Measurements from ENCODE around the gene PTPN23.

Gene PTPN23

DNA sequence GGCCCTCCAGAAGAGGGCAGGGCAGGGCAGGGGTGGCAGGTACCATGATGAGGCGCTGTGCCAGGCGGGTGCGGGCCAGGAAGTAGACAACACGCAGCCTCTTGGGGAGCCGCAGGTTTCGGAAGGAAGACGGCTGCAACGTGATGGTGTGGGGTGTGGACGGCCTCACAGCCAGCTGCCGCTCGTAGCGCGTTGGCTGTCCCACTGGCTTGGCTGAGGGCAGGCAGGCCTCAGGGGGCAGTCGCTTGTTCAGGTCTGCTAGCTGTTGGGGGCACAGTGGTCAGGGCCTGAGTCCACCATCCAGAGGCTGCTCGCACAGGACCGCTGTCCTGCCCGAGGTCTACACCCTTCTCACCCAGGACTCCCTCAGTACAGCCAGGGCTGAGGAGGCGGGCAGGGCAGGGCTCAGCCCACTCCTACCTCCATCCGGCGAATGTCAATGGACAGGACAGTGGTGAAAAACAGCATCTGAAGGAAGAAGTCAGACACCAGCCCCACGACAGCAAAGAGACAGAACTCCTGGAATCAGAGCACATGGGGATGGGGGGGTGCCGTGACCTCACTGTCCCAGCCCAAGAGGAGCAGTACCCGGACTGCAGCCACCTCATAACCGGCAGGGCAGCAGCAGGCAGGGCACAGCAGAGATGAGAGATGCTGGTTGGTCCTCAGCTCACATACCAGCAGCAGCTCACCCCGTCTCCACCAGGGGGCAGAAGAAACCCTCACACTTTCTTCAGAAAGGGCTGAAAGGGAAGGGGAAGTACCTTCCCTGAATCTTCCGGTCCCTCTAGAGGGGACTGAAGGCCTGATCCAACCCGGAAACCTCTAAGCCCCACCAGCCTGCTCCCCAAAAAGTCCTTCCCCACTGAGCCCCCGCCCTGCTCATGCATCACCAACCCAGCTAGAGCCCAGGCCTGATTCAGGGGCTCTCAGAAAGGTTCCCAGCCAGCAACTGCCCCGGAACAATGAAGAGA, 40.0 kb downstream of the PTPN23 start:
- no peaks in the 10 kb centered on the region for H3K9me3 Mint-ChIP-seq
- peaks cover 14% of the 10 kb centered on the region for H3K36me3 Mint-ChIP-seq (ENCODE audit: insufficient read depth)
- peaks cover 12% of the 10 kb centered on the region for H3K4me1 Mint-ChIP-seq
- H3K27ac Mint-ChIP-seq (ENCODE audit: low read depth) = peak overlapping the region; percentile 83
- peak; percentile 94 for ATAC-seq (replicated peaks; ENCODE audit: extremely low read depth, poor library complexity, severe bottlenecking)
- peak; percentile 85 to 88 for DNase-seq (ENCODE audit: low spot score in 2 of 2)
- H3K27me3 Mint-ChIP-seq = no peaks in the 10 kb centered on the region
- peak overlapping the region; percentile 57 for H3K4me3 Mint-ChIP-seq

- ATAC-seq (replicated peaks; ENCODE audit: extremely low read depth, poor library complexity, severe bottlenecking) (no peak), DNase-seq (ENCODE audit: low spot score in 2 of 2) (no peak)
- Mint-ChIP-seq H3K4me3 (no peak overlapping the region), H3K4me1 (peaks cover 12% of the 10 kb centered on the region), H3K9me3 (no peaks in the 10 kb centered on the region), H3K36me3 (ENCODE audit: insufficient read depth) (peaks cover 10% of the 10 kb centered on the region), H3K27ac (ENCODE audit: low read depth) (peak overlapping the region; percentile 83), H3K27me3 (no peaks in the 10 kb centered on the region)
These were observed 41.2 kb downstream of the PTPN23 start for GRCh38 chr3:47421741-47422649.

- no peak for ATAC-seq (replicated peaks; ENCODE audit: extremely low read depth, poor library complexity, severe bottlenecking)
These were observed 41.9 kb downstream of the PTPN23 start for GRCh38 chr3:47422743-47423142.

DNA sequence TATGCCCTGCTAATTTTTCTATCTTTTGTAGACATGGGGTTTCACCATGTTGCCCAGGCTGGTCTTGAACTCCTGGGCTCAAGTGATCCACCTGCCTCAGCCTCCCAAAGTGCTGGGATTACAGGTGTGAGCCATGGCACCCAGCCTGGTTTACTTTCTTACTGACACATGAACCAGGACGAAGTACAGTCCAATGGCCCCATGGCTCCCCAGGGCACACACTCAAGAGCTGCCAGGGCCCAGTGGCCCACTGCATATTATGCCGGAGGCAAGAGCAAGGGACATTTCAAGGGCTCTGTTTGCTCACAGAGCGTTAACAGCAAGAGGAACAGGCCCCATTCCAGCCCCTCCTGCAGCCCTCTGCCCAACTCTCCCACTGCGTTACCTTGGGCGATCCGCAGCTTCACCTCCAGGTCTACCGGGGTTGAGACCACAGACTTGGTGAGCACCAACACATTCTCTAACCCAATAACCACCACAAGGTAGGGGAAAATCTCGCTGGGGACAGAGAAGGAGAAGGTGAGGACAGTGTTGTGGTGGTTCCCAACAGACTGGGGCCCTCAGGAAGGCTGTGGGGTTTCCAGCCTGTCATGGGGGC, 42.8 kb downstream of the PTPN23 start:
- H3K4me1 Mint-ChIP-seq = peaks cover 12% of the 10 kb centered on the region
- H3K27me3 Mint-ChIP-seq = no peaks in the 10 kb centered on the region
- H3K4me3 Mint-ChIP-seq = no peak overlapping the region
- ATAC-seq (replicated peaks; ENCODE audit: extremely low read depth, poor library complexity, severe bottlenecking) (no peak), DNase-seq (ENCODE audit: low spot score in 2 of 2) (no peak)
- peak overlapping the region; percentile 57 for H3K27ac Mint-ChIP-seq (ENCODE audit: low read depth)
- peaks cover 18% of the 10 kb centered on the region for H3K36me3 Mint-ChIP-seq (ENCODE audit: insufficient read depth)
- H3K9me3 Mint-ChIP-seq = no peaks in the 10 kb centered on the region

More at GRCh38 chr3:47422743-47423142, 41.9 kb downstream of the PTPN23 start:
- Mint-ChIP-seq H3K27ac (ENCODE audit: low read depth) (peak overlapping the region; percentile 57), H3K36me3 (ENCODE audit: insufficient read depth) (peaks cover 15% of the 10 kb centered on the region), H3K4me1 (peaks cover 12% of the 10 kb centered on the region), H3K4me3 (no peak overlapping the region), H3K9me3 (no peaks in the 10 kb centered on the region), H3K27me3 (no peaks in the 10 kb centered on the region)
- DNase-seq (ENCODE audit: low spot score in 2 of 2) = no peak

DNA sequence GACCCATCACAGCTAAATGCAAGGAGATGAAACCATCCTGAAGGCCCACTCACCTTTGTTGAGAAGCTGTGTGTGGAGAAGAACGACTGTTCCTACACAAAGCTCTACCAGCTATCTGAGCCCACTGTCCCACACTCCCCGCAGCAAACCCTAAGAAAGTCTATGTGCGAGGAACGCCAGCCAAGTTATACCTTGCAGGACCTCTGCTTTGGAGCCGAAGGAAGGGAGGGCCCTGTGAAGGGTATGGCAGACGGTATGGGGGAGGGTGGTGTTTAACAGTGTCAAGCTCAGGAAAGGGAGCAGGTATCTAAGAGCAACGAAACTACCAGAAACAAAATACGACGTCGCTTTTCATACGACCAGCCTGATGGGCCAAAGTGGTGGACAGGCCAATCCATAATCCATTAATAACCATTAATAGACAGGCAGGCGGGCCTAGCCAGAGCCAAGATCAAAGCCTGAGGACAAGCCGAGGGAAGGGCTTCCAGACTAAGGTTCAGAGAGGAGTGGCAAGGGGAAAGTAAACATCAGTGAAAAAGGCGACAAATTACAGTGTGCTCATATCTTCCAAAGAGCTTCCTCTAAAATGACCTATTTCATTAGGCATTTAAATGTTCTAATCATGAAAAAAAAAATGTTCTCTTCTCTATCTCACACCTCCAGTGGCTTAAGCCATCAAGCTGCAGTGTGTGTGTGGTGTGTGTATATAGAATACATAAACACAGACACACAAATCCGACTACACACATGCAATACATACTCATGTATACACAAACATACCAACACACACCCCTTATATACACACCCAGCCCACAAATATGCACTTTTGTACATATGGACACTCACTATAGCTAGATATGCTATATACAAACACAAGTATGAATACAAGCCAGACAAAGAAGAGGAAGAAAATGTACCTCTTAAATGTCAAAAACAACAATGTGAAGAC, 43.9 kb downstream of the PTPN23 start:
- no peak for ATAC-seq (replicated peaks; ENCODE audit: extremely low read depth, poor library complexity, severe bottlenecking)
- Mint-ChIP-seq H3K36me3 (ENCODE audit: insufficient read depth) (peaks cover 16% of the 10 kb centered on the region), H3K27me3 (no peaks in the 10 kb centered on the region), H3K9me3 (no peaks in the 10 kb centered on the region), H3K4me1 (peaks cover 17% of the 10 kb centered on the region), H3K4me3 (no peak overlapping the region), H3K27ac (ENCODE audit: low read depth) (peak overlapping the region; percentile 57)
- DNase-seq (ENCODE audit: low spot score in 2 of 2) = no peak

DNA sequence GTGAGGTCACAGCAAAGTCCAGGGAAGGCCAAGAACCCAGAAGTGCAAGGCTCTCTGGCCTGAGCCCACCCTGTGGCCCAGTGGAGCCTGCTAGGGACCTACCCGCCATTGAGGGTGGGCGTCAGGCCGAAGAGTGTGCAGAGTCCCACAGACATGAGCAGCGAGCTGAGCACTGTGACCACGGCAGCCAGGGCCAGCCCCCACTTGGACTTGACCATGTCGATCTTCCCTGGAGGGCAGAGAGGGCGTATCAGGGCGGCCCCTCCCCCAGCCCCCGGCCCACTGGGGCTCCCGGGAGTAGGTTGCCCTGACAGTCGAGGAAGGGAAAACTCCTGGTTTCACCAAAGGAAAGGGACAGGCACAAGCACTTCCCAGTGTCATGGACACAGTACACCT, 44.6 kb downstream of the PTPN23 start:
- Mint-ChIP-seq H3K9me3 (no peaks in the 10 kb centered on the region), H3K4me3 (no peak overlapping the region), H3K27ac (ENCODE audit: low read depth) (no peak overlapping the region), H3K4me1 (peaks cover 21% of the 10 kb centered on the region), H3K36me3 (ENCODE audit: insufficient read depth) (peaks cover 16% of the 10 kb centered on the region), H3K27me3 (no peaks in the 10 kb centered on the region)
- no peak for DNase-seq (ENCODE audit: low spot score in 2 of 2)
- no peak for ATAC-seq (replicated peaks; ENCODE audit: extremely low read depth, poor library complexity, severe bottlenecking)

GRCh38 chr3:47425959-47426358, 45.1 kb downstream of the PTPN23 start:
- no peaks in the 10 kb centered on the region for H3K9me3 Mint-ChIP-seq
- ATAC-seq (replicated peaks; ENCODE audit: extremely low read depth, poor library complexity, severe bottlenecking) (no peak), DNase-seq (ENCODE audit: low spot score in 2 of 2) (no peak)
- peaks cover 20% of the 10 kb centered on the region for H3K4me1 Mint-ChIP-seq
- H3K4me3 Mint-ChIP-seq = no peak overlapping the region
- peaks cover 17% of the 10 kb centered on the region for H3K36me3 Mint-ChIP-seq (ENCODE audit: insufficient read depth)
- no peaks in the 10 kb centered on the region for H3K27me3 Mint-ChIP-seq
- no peak overlapping the region for H3K27ac Mint-ChIP-seq (ENCODE audit: low read depth)

DNA sequence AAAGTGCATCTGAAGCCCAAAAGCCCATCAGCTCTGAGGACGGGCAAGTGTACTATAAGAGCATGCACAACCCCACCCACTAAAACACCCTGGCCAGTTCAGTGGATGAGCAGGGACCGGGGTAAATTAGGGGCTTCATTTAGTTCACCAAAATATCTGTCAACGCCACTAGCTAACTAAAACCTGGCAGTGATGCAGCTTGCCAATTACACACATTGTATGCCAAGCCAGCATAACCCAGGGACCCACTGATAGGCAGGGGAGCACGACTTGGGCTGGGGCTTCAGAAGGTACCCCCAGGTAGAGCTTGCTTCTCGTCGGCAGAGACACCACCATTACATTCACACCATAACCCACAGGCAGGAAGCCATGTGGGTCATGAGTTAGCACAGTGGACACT, 47.0 kb downstream of the PTPN23 start:
- Mint-ChIP-seq H3K36me3 (ENCODE audit: insufficient read depth) (peaks cover 20% of the 10 kb centered on the region), H3K4me1 (peaks cover 11% of the 10 kb centered on the region), H3K9me3 (no peaks in the 10 kb centered on the region), H3K4me3 (no peak overlapping the region), H3K27me3 (no peaks in the 10 kb centered on the region), H3K27ac (ENCODE audit: low read depth) (no peak overlapping the region)
- ATAC-seq (replicated peaks; ENCODE audit: extremely low read depth, poor library complexity, severe bottlenecking) (no peak), DNase-seq (ENCODE audit: low spot score in 2 of 2) (no peak)

DNA sequence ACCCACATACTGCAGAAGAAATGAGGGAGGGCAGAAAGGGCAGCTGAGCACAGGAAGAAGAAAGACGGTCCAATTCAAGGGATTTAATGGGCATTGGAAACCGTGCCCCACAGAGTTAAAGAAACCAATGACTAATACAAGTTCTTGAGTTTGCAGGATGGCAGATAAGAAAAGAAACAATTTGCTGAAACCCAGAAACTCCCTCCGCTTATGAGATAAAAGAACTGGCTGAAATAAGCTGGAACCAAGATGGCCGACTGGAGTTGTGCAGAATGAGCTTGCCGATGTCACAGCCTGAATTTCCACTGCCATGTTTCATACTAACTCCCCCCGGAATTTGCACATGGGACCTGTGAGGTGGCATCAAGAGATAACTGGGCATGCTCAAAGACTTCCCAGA, 47.8 kb downstream of the PTPN23 start:
- Mint-ChIP-seq H3K27me3 (no peaks in the 10 kb centered on the region), H3K4me1 (peaks cover 11% of the 10 kb centered on the region), H3K27ac (ENCODE audit: low read depth) (no peak overlapping the region), H3K9me3 (no peaks in the 10 kb centered on the region), H3K36me3 (ENCODE audit: insufficient read depth) (peaks cover 24% of the 10 kb centered on the region), H3K4me3 (no peak overlapping the region)
- ATAC-seq (replicated peaks; ENCODE audit: extremely low read depth, poor library complexity, severe bottlenecking) (no peak), DNase-seq (ENCODE audit: low spot score in 2 of 2) (no peak)

DNA sequence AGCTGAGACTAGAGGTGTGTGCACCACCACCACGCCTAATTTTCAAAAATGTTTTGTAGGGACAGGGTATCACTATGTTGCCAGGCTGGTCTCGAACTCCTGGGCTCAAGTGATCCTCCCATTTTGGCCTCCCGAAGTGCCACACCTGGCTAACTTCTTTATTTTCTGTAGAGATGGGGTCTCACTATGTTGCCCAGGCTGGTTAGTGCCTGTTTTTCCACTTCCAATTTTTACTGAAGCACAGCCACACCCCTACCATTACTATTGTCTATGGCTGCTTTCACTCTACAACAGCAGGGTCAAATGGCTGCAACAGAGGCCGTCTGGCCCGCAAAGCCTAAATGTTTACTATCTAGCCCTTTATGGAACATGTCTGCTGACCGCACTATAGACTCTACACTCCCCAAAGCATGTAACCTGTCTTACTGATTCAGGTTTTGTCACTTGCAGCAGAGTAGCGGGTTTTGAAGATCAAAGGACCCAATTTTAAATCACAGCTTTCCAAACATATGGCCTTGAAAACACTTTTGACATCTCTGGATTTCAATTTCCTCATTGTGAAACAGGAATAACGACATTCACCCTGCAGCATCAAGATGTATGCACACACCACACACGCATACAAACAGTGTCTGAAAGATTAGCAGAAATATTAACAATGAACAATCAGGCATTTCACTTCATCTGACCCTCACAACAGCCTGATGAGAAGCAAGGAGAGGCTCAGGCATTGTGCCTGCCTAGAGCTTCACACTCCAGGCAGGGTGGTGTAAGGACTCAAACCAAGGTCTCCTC, 48.9 kb downstream of the PTPN23 start:
- peaks cover 31% of the 10 kb centered on the region for H3K36me3 Mint-ChIP-seq (ENCODE audit: insufficient read depth)
- H3K27ac Mint-ChIP-seq (ENCODE audit: low read depth) = no peak overlapping the region
- no peak overlapping the region for H3K4me3 Mint-ChIP-seq

GRCh38 chr3:47430606-47431005, 49.8 kb downstream of the PTPN23 start:
- ATAC-seq (replicated peaks; ENCODE audit: extremely low read depth, poor library complexity, severe bottlenecking) (no peak), DNase-seq (ENCODE audit: low spot score in 2 of 2) (no peak)
- Mint-ChIP-seq H3K4me3 (no peak overlapping the region), H3K4me1 (peaks cover 11% of the 10 kb centered on the region), H3K27me3 (no peaks in the 10 kb centered on the region), H3K9me3 (no peaks in the 10 kb centered on the region), H3K27ac (ENCODE audit: low read depth) (peak overlapping the region; percentile 44), H3K36me3 (ENCODE audit: insufficient read depth) (peaks cover 38% of the 10 kb centered on the region)

More for the DNA sequence above, 48.9 kb downstream of the PTPN23 start:
- DNase-seq (ENCODE audit: low spot score in 2 of 2) (no peak), ATAC-seq (replicated peaks; ENCODE audit: extremely low read depth, poor library complexity, severe bottlenecking) (no peak)
- H3K9me3 Mint-ChIP-seq = no peaks in the 10 kb centered on the region
- peaks cover 11% of the 10 kb centered on the region for H3K4me1 Mint-ChIP-seq
- no peaks in the 10 kb centered on the region for H3K27me3 Mint-ChIP-seq

Measured in central memory CD8-positive, alpha-beta T cell (primary cell).